ENCODE measurements around the gene C7orf57. TPM values are rescaled to one million over a fixed set of nuclear protein-coding genes. Genes with fewer than 3 reads are reported as not detected.

Gene C7orf57
- total and polyA plus RNA-seq, 10 of the 15 experiments (the other 5 are each of a cell fraction or from before 2014, with no cell fraction given), result 0.04 to 0.21 (median 0.10) TPM; not detected in 5

- intact Hi-C loops (cut with micrococcal nuclease; ENCODE audit: unreplicated experiment), result no loop called here
These were observed 23.6 kb downstream of the C7orf57 start for GRCh38 chr7:48058990-48059389.

GRCh38 chr7:48059706-48060105, 24.4 kb downstream of the C7orf57 start:
- Histone ChIP-seq H3K9ac (ENCODE audit: control insufficient read depth, insufficient read depth, low read length) (no peak overlapping the region), H3K4me2 (ENCODE audit: control insufficient read depth, insufficient read depth) (no peak overlapping the region), H3K4me3 (no peak overlapping the region), H3K9me3 (replicated peaks; ENCODE audit: control insufficient read depth, insufficient read depth, low read length) (no peaks in the 10 kb centered on the region), H3K79me2 (ENCODE audit: control insufficient read depth, insufficient read depth, low read length) (no peaks in the 10 kb centered on the region), H3K36me3 (ENCODE audit: control insufficient read depth in 2 of 2, insufficient read depth in 2 of 2, low read length in 1 of 2) (no peaks in the 10 kb centered on the region), H3K27ac (ENCODE audit: control insufficient read depth, insufficient read depth) (no peak overlapping the region), H2AFZ (ENCODE audit: control insufficient read depth, low read depth, low read length) (no peak overlapping the region), H3K4me1 (ENCODE audit: control insufficient read depth, insufficient read depth, low read length) (no peaks in the 10 kb centered on the region), H3K27me3 (replicated peaks in 1 of 2; ENCODE audit: control insufficient read depth in 2 of 2, insufficient read depth in 2 of 2, low read length in 1 of 2) (no peaks in the 10 kb centered on the region), H4K20me1 (ENCODE audit: control insufficient read depth, insufficient read depth) (no peaks in the 10 kb centered on the region)
- no TSS peak for BruUV-seq (replicated peaks)
- 47% methylated on average over 5 of the region's 5 CpGs for WGBS (ENCODE audit: insufficient coverage, insufficient replicate concordance, low lambda C conversion rate, missing lambda C conversion rate)
- in situ Hi-C loops (cut with MboI), result no loop called here
- CTCF ChIA-PET, result interaction anchor here (0.6 kb wide), 1 partner anchor 51 kb away, joined by 3 read pairs; no protein-coding TSS in a partner anchor
- ATAC-seq (no peak), DNase-seq (ENCODE audit: low read depth, low spot score) (no peak), FAIRE-seq (no peak)
- intact Hi-C loops (cut with micrococcal nuclease; ENCODE audit: unreplicated experiment), result no loop called here
- SMC1A ChIA-PET (ENCODE audit: uncharacterized antibody, unreplicated experiment), result interaction anchor here (1.2 kb wide), 1 partner anchor 68 kb away, joined by 4 read pairs; no protein-coding TSS in a partner anchor
- POLR2A ChIA-PET, result no interaction called here
- RAD21 ChIA-PET (ENCODE audit: unreplicated experiment), result no interaction called here
- no peak for TF ChIP-seq PKNOX1 (IDR thresholded peaks at IDR 0.05)
- TF ChIP-seq PAX5 (IDR thresholded peaks at IDR 0.05; ENCODE audit: borderline replicate concordance, low read depth, low read length), result no peak
- TF ChIP-seq POLR2AphosphoS5 (IDR thresholded peaks at IDR 0.05; ENCODE audit: low read length), result no peak
- TF ChIP-seq HDAC6 (IDR thresholded peaks at IDR 0.05; ENCODE audit: unreplicated experiment), result no peak
- TF ChIP-seq YBX1 (IDR thresholded peaks at IDR 0.05), result no peak

More at GRCh38 chr7:48058990-48059389, 23.6 kb downstream of the C7orf57 start:
- no peak for FAIRE-seq
- ChIA-PET POLR2A (interaction anchor here (1.4 kb wide), 1 partner anchor 19 kb away, joined by 6 read pairs; no protein-coding TSS in a partner anchor), CTCF (no interaction called here), SMC1A (ENCODE audit: uncharacterized antibody, unreplicated experiment) (no interaction called here), RAD21 (ENCODE audit: unreplicated experiment) (no interaction called here)
- Histone ChIP-seq H3K4me1 (ENCODE audit: control insufficient read depth, insufficient read depth, low read length) (no peaks in the 10 kb centered on the region), H3K9me3 (replicated peaks; ENCODE audit: control insufficient read depth, insufficient read depth, low read length) (no peaks in the 10 kb centered on the region), H3K9ac (ENCODE audit: control insufficient read depth, insufficient read depth, low read length) (no peak overlapping the region), H3K27ac (ENCODE audit: control insufficient read depth, insufficient read depth) (no peak overlapping the region), H3K27me3 (replicated peaks in 1 of 2; ENCODE audit: control insufficient read depth in 2 of 2, insufficient read depth in 2 of 2, low read length in 1 of 2) (no peaks in the 10 kb centered on the region), H3K4me3 (no peak overlapping the region), H2AFZ (ENCODE audit: control insufficient read depth, low read depth, low read length) (no peak overlapping the region), H3K36me3 (ENCODE audit: control insufficient read depth in 2 of 2, insufficient read depth in 2 of 2, low read length in 1 of 2) (no peaks in the 10 kb centered on the region), H3K4me2 (ENCODE audit: control insufficient read depth, insufficient read depth) (no peak overlapping the region), H4K20me1 (ENCODE audit: control insufficient read depth, insufficient read depth) (no peaks in the 10 kb centered on the region), H3K79me2 (ENCODE audit: control insufficient read depth, insufficient read depth, low read length) (no peaks in the 10 kb centered on the region)
- TF ChIP-seq IRF5 (IDR thresholded peaks at IDR 0.05; ENCODE audit: borderline replicate concordance) (no peak), BHLHE40 (IDR thresholded peaks at IDR 0.05; ENCODE audit: borderline replicate concordance in 1 of 2, low read depth in 2 of 2, low read length in 1 of 2) (no peak), ZNF24 (IDR thresholded peaks at IDR 0.05) (no peak)
- 32% methylated on average over 2 of the region's 2 CpGs for WGBS (ENCODE audit: insufficient coverage, insufficient replicate concordance, low lambda C conversion rate, missing lambda C conversion rate)
- DNase-seq (ENCODE audit: low read depth, low spot score), result no peak
- no peak for ATAC-seq
- BruUV-seq (replicated peaks), result no TSS peak
- in situ Hi-C loops (cut with MboI), result no loop called here
